Tibial artery (tissue), 4 donors: Measurements from ENCODE around the gene CTNNA3.

Experiments used
- DNase-seq, 2 donors: peaks; one replicate each; pipeline ENCODE4 v3.0.0-alpha.2; 2019
- H3K27ac ChIP-seq, 2 donors: fragments of 200-600 bp; sonication (generic) in 1 of 2; 1 replicate in 1 of 2; 2 replicates in 1 of 2; pipeline ENCODE4 v1.5.1; 2018 to 2019; ENCODE audit warnings: mild to moderate bottlenecking in 1 of 2
- H3K27me3 ChIP-seq, 2 donors: fragments of 200-600 bp; sonication (generic) in 1 of 2; one replicate each; pipeline versions ENCODE4 v1.5.1 to v1.6.0; 2016 to 2019
- H3K36me3 ChIP-seq, 3 donors: fragments of 200-600 bp; sonication (generic) in 2 of 3; one replicate each; pipeline ENCODE4 v1.5.1; 2016 to 2019; ENCODE audit warnings: mild to moderate bottlenecking in 2 of 3
- H3K4me1 ChIP-seq, 4 donors: fragments of 200-600 bp; sonication (generic) in 2 of 4; 1 replicate in 3 of 4; 2 replicates in 1 of 4; pipeline ENCODE4 v1.5.1; 2016 to 2019
- H3K4me3 ChIP-seq, 2 donors: fragments of 200-600 bp; sonication (generic) in 1 of 2; 1 replicate in 1 of 2; 2 replicates in 1 of 2; pipeline ENCODE4 v1.5.1; 2018 to 2019; ENCODE audit warnings: mild to moderate bottlenecking in 2 of 2
- H3K9me3 ChIP-seq, 3 donors: fragments of 200-600 bp; sonication (generic) in 1 of 3; one replicate each; pipeline ENCODE4 v1.5.1; 2016 to 2019
- intact Hi-C: fragments of 100-400 bp; cut with DNase I; formaldehyde crosslinking; loops from one replicate; pipeline ENCODE4 v1.15.0; 2023; ENCODE audit warnings: low total_unique reads
- TF ChIP-seq, protein P1 (sequence below), 2 experiments: fragments of 200-600 bp in 1 of 2; fragments of 450-650 bp in 1 of 2; IDR thresholded peaks; one replicate each; pipeline ENCODE4 v1.5.1; 2017 to 2019; ENCODE audit warnings: antibody characterized with exemption in 2 of 2, mild to moderate bottlenecking in 1 of 2, moderate library complexity in 1 of 2

The CTNNA3 gene

DNA sequence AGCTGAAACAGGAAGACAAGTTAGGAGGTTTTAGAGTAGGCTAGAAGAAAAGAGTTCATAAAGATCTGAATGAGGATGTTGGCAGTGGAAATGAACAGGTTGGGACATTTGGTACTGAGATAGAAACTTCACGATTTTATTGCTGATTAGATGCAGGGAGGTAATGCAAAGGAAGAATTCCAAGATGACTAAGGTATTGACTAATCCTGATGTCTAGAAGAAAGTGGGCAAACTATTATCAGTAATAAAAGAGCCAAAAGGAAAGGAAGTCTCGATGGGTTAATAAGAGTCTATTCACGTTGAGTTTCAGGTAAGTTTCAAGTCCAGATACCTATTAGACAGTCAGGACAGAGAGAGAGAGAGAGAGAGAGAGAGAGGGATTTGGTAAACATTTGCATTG is 1401.5 kb downstream of the CTNNA3 start:
- DNase-seq = no peak
- Histone ChIP-seq H3K27me3 (no peaks in the 10 kb centered on the region), H3K4me1 (no peaks in the 10 kb centered on the region), H3K27ac (no peak overlapping the region), H3K36me3 (no peaks in the 10 kb centered on the region), H3K9me3 (no peaks in the 10 kb centered on the region), H3K4me3 (no peak overlapping the region)
- TF ChIP-seq, protein P1, sequence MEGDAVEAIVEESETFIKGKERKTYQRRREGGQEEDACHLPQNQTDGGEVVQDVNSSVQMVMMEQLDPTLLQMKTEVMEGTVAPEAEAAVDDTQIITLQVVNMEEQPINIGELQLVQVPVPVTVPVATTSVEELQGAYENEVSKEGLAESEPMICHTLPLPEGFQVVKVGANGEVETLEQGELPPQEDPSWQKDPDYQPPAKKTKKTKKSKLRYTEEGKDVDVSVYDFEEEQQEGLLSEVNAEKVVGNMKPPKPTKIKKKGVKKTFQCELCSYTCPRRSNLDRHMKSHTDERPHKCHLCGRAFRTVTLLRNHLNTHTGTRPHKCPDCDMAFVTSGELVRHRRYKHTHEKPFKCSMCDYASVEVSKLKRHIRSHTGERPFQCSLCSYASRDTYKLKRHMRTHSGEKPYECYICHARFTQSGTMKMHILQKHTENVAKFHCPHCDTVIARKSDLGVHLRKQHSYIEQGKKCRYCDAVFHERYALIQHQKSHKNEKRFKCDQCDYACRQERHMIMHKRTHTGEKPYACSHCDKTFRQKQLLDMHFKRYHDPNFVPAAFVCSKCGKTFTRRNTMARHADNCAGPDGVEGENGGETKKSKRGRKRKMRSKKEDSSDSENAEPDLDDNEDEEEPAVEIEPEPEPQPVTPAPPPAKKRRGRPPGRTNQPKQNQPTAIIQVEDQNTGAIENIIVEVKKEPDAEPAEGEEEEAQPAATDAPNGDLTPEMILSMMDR (IDR thresholded peaks at IDR 0.05) = no peak
- intact Hi-C loops = no loop called here

DNA sequence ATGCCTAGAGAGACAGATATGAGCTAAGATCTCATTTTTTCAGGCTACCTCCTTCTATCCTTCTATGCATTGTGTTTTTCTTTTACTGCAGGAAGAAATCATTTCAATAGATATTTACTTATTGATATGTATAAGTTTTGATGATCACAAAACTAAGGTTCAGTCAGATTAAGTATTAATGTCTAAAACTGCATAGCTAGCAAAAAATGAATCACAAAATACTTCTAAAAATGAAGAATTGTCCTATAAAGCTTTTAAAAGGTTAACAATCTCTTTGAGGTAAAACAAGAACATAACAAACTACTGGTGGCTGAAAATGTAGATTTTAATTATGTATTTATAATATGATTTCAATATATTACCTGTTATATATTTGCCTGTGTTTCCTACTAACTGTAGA is 1403.1 kb downstream of the CTNNA3 start:
- no peak overlapping the region for H3K27ac ChIP-seq
- no peaks in the 10 kb centered on the region for H3K27me3 ChIP-seq
- no peaks in the 10 kb centered on the region for H3K9me3 ChIP-seq
- DNase-seq = no peak
- intact Hi-C loops = no loop called here
- no peaks in the 10 kb centered on the region for H3K4me1 ChIP-seq
- TF ChIP-seq, protein P1 (IDR thresholded peaks at IDR 0.05) = no peak
- H3K4me3 ChIP-seq = no peak overlapping the region
- H3K36me3 ChIP-seq = no peaks in the 10 kb centered on the region

DNA sequence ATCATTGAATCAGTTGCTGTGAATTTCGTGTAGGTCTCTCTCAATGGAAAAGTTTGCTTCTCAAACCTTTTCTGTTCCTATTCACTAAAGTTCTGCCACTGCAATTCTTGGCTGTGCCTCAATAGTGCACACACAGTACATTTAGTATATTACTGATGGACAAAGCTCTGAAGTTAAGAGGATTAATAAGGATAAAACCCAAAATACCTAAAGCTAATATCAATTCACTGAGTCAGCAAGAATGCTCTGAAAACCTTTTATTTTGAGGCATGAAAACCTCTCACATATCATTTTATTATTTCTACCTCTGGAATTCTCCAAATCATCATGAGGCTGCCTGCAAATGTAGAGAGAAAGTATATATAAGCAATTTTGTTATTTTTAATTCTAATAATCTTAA is 1403.5 kb downstream of the CTNNA3 start:
- Histone ChIP-seq H3K4me1 (no peaks in the 10 kb centered on the region), H3K4me3 (no peak overlapping the region), H3K27me3 (no peaks in the 10 kb centered on the region), H3K9me3 (no peaks in the 10 kb centered on the region), H3K27ac (no peak overlapping the region), H3K36me3 (no peaks in the 10 kb centered on the region)
- DNase-seq = no peak
- TF ChIP-seq, protein P1 (IDR thresholded peaks at IDR 0.05) = no peak
- intact Hi-C loops = no loop called here

DNA sequence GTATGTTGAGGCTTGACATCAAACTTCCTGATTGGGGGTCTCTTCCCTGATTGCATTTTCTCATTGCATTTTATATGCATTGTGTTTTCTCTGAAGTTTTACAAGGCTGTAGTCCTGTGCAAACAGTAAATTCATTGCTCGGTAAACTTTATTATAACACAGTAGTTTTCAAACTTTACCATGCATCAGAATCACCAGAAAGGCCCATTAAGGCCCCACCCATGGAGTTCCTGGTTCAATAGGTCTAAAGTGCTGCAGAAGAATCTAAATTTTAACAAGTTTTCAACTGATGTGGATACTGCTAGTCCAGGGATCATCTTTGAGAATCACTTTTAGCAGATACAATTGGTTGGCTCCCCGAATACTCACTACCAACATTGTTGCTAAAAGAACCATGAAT is 1404.9 kb downstream of the CTNNA3 start:
- TF ChIP-seq, protein P1 (IDR thresholded peaks at IDR 0.05) = no peak
- no peaks in the 10 kb centered on the region for H3K36me3 ChIP-seq
- H3K27me3 ChIP-seq = no peaks in the 10 kb centered on the region
- H3K27ac ChIP-seq = no peak overlapping the region
- H3K4me3 ChIP-seq = no peak overlapping the region
- H3K4me1 ChIP-seq = no peaks in the 10 kb centered on the region
- H3K9me3 ChIP-seq = no peaks in the 10 kb centered on the region
- intact Hi-C loops = no loop called here
- DNase-seq = no peak

DNA sequence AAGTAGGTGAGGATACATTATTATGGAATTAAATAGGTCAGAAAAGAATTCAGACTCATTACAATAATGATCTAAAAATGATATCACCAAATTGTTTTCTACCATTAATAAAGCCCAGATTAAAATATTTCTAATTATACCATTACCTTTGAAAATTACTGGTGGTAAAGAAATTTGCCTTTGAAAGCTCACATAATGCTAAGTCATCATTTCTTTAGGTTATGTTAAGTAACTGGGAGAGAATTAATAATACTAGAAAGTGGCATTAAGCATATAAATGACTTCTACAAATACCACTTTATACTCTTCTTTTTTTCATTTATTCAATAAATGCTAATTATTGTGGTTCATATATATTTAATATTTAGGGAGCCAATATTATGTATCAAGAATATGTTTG is 1411.4 kb downstream of the CTNNA3 start:
- Histone ChIP-seq H3K4me1 (no peaks in the 10 kb centered on the region), H3K27me3 (no peaks in the 10 kb centered on the region), H3K27ac (no peak overlapping the region), H3K4me3 (no peak overlapping the region), H3K36me3 (no peaks in the 10 kb centered on the region), H3K9me3 (no peaks in the 10 kb centered on the region)
- TF ChIP-seq, protein P1 (IDR thresholded peaks at IDR 0.05) = no peak
- no peak for DNase-seq
- intact Hi-C loops = no loop called here

DNA sequence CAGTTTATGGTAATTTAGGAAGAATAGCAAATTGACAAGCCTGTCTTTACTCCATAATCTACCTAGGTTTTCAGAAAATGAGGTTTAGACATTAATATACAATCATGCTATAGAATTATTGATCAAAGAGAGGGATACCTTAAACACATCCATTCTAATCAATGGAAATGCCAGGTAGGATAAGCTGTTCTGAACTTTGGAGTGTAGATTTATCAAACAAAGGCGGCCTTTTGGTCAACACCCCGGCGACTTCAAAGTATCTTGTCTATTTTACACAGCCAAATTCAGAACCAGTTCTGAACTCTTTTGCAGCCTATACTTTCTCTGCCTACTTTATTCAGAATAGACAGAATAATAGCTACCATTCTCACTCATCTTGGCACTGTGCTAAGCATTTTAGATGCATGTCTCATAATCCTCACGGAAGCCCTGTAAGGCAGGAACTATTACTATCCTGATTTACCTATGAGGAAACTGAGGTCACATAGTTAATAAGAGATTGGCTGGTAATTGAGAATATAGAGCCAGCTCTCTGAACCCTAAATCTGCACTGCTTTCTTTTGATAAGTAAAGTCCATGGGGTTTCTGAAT is 1412.0 kb downstream of the CTNNA3 start:
- H3K4me1 ChIP-seq = no peaks in the 10 kb centered on the region
- TF ChIP-seq, protein P1 (IDR thresholded peaks at IDR 0.05) = no peak
- intact Hi-C loops = no loop called here

More for the DNA sequence above, 1412.0 kb downstream of the CTNNA3 start:
- no peak for DNase-seq
- no peaks in the 10 kb centered on the region for H3K9me3 ChIP-seq
- H3K27me3 ChIP-seq = no peaks in the 10 kb centered on the region
- H3K27ac ChIP-seq = no peak overlapping the region
- H3K4me3 ChIP-seq = no peak overlapping the region
- no peaks in the 10 kb centered on the region for H3K36me3 ChIP-seq
